ENCODE data around the gene AP4E1.

- TF ChIP-seq FOXK1 (CRISPR knock-in tag; IDR thresholded peaks at IDR 0.05) (no peak), SP1 (CRISPR knock-in tag; conservative IDR thresholded peaks at IDR 0.05) (no peak), JUN (CRISPR knock-in tag; IDR thresholded peaks at IDR 0.05) (no peak), FOXP4 (CRISPR knock-in tag; IDR thresholded peaks at IDR 0.05) (no peak), TEAD4 (CRISPR knock-in tag; IDR thresholded peaks at IDR 0.05) (no peak), MAX (CRISPR knock-in tag; IDR thresholded peaks at IDR 0.05) (no peak), SMAD3 (CRISPR knock-in tag; IDR thresholded peaks at IDR 0.05; ENCODE audit: borderline replicate concordance) (no peak), NR1H2 (CRISPR knock-in tag; IDR thresholded peaks at IDR 0.05) (no peak), CTCF (IDR thresholded peaks at IDR 0.05) (no peak), ZNF138 (CRISPR knock-in tag; conservative IDR thresholded peaks at IDR 0.05) (no peak), ARID4B (CRISPR knock-in tag; IDR thresholded peaks at IDR 0.05; ENCODE audit: borderline replicate concordance) (no peak)
Observed at GRCh38 chr15:50996641-50997040, 88.2 kb downstream of the AP4E1 start.
